SK-N-SH (cell line): Measurements from ENCODE around the gene WWP2.

Experiments used
- CHD2 ChIP-seq: fragments of 150-350 bp; IDR thresholded peaks from 2 replicates; pipeline ENCODE4 v1.6.1; 2018; ENCODE audit warnings: low read length; ENCODE audit not compliant: partially characterized antibody
- EP300 ChIP-seq, 2 experiments: IDR thresholded peaks; 2 replicates each; pipeline versions ENCODE4 v1.4.0 to v1.6.1; 2012; ENCODE audit warnings: borderline replicate concordance in 1 of 2, low read depth in 1 of 2, low read length in 1 of 2
- EZH2phosphoT487 ChIP-seq: fragments of 200-600 bp; sonication (generic); IDR thresholded peaks from 2 replicates; pipeline ENCODE4 v1.6.1; 2017; ENCODE audit warnings: low read depth, mixed run types, mild to moderate bottlenecking, antibody characterized with exemption, moderate library complexity, borderline replicate concordance
- JUND ChIP-seq: IDR thresholded peaks from 2 replicates; pipeline ENCODE4 v1.4.0; 2012
- NRF1 ChIP-seq: IDR thresholded peaks from 2 replicates; pipeline ENCODE4 v1.6.1; 2012; ENCODE audit warnings: low read depth, mild to moderate bottlenecking, low read length
- POLR2AphosphoS5 ChIP-seq: IDR thresholded peaks from 2 replicates; pipeline ENCODE4 v1.6.1; 2012; ENCODE audit warnings: low read depth, low read length
- RFX5 ChIP-seq: IDR thresholded peaks from 2 replicates; pipeline ENCODE4 v1.6.1; 2012; ENCODE audit warnings: mild to moderate bottlenecking, improper control_type of control experiment, low read length
- RXRA ChIP-seq: IDR thresholded peaks from 2 replicates; pipeline ENCODE4 v1.4.0; 2012; ENCODE audit warnings: low read depth, mild to moderate bottlenecking, borderline replicate concordance
- TCF12 ChIP-seq: IDR thresholded peaks from 2 replicates; pipeline ENCODE4 v1.4.0; 2012
- TF ChIP-seq, protein P1 (sequence below): fragments of 200-600 bp; sonication (generic); IDR thresholded peaks from 2 replicates; pipeline ENCODE4 v1.6.1; 2017; ENCODE audit warnings: antibody characterized with exemption, mild to moderate bottlenecking, moderate library complexity
- TF ChIP-seq, protein P2 (sequence below): IDR thresholded peaks from 2 replicates; pipeline ENCODE4 v1.6.1; 2012; ENCODE audit warnings: mild to moderate bottlenecking, low read depth, low read length, moderate library complexity

DNA sequence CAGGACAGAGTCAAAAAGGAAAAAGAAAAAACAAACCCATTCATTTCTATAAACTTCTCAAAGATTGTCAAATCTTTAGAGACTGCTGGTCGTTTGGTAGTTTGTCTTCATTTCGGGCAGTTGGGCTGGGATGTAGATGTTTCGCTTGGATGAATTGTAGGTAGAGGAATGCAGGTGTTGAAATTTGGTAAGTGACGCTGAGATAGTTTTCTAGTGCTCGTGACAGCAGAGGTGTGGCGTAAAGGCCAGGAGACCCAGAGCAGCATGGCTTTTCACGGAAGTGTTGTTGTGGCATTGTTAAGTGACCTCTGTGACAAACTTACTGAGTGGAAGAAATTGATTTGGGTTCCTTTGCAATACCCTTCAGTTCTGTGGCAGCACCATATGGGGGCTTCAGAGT lies 110.8 kb downstream of the WWP2 start:
- TF ChIP-seq, protein P1, sequence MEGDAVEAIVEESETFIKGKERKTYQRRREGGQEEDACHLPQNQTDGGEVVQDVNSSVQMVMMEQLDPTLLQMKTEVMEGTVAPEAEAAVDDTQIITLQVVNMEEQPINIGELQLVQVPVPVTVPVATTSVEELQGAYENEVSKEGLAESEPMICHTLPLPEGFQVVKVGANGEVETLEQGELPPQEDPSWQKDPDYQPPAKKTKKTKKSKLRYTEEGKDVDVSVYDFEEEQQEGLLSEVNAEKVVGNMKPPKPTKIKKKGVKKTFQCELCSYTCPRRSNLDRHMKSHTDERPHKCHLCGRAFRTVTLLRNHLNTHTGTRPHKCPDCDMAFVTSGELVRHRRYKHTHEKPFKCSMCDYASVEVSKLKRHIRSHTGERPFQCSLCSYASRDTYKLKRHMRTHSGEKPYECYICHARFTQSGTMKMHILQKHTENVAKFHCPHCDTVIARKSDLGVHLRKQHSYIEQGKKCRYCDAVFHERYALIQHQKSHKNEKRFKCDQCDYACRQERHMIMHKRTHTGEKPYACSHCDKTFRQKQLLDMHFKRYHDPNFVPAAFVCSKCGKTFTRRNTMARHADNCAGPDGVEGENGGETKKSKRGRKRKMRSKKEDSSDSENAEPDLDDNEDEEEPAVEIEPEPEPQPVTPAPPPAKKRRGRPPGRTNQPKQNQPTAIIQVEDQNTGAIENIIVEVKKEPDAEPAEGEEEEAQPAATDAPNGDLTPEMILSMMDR = no peak
- TF ChIP-seq NRF1 (no peak), EP300 (IDR thresholded peaks at IDR 0.05; ENCODE audit: borderline replicate concordance in 1 of 2, low read depth in 1 of 2, low read length in 1 of 2) (no peak), CHD2 (no peak), TCF12 (no peak), EZH2phosphoT487 (no peak), POLR2AphosphoS5 (no peak), RXRA (no peak), RFX5 (no peak), JUND (no peak)
- TF ChIP-seq, protein P2, sequence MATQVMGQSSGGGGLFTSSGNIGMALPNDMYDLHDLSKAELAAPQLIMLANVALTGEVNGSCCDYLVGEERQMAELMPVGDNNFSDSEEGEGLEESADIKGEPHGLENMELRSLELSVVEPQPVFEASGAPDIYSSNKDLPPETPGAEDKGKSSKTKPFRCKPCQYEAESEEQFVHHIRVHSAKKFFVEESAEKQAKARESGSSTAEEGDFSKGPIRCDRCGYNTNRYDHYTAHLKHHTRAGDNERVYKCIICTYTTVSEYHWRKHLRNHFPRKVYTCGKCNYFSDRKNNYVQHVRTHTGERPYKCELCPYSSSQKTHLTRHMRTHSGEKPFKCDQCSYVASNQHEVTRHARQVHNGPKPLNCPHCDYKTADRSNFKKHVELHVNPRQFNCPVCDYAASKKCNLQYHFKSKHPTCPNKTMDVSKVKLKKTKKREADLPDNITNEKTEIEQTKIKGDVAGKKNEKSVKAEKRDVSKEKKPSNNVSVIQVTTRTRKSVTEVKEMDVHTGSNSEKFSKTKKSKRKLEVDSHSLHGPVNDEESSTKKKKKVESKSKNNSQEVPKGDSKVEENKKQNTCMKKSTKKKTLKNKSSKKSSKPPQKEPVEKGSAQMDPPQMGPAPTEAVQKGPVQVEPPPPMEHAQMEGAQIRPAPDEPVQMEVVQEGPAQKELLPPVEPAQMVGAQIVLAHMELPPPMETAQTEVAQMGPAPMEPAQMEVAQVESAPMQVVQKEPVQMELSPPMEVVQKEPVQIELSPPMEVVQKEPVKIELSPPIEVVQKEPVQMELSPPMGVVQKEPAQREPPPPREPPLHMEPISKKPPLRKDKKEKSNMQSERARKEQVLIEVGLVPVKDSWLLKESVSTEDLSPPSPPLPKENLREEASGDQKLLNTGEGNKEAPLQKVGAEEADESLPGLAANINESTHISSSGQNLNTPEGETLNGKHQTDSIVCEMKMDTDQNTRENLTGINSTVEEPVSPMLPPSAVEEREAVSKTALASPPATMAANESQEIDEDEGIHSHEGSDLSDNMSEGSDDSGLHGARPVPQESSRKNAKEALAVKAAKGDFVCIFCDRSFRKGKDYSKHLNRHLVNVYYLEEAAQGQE = no peak
